Activated T-cell treated with anti-CD3 and anti-CD28 coated beads, Interleukin-2, amount 50 U/mL, for 72 hours (primary cell): Measurements from ENCODE around the gene ING2. TPM values are rescaled to one million over a fixed set of nuclear protein-coding genes. Genes with fewer than 3 reads are reported as not detected.

Experiments
- ATAC-seq, 2 donors: fragments of 150-1000 bp; cut with Tn5 transposase; replicated peaks in 1 of 2; 2 replicates each; pipeline ENCODE4 v1.10.0; 2021; ENCODE audit warnings: moderate library complexity in 2 of 2, mild to moderate bottlenecking in 1 of 2
- DNase-seq, 2 donors: peaks; one replicate each; pipeline ENCODE4 v3.0.0; 2021 to 2022; ENCODE audit warnings: mixed read lengths in 1 of 2
- H3K27ac Mint-ChIP-seq: one replicate; pipeline ENCODE4 v1.8.0; 2022; ENCODE audit warnings: mild to moderate bottlenecking, moderate library complexity, mixed read lengths
- H3K27me3 Mint-ChIP-seq: one replicate; pipeline ENCODE4 v1.8.0; 2022; ENCODE audit warnings: low read depth, mixed read lengths
- H3K36me3 Mint-ChIP-seq, 2 donors: one replicate each; pipeline ENCODE4 v1.8.0; 2022; ENCODE audit warnings: mixed read lengths in 2 of 2, mild to moderate bottlenecking in 1 of 2; ENCODE audit not compliant: insufficient read depth in 2 of 2
- H3K4me1 Mint-ChIP-seq: one replicate; pipeline ENCODE4 v1.8.0; 2022; ENCODE audit warnings: low read depth, mixed read lengths
- H3K4me3 Mint-ChIP-seq, 2 donors: one replicate each; pipeline ENCODE4 v1.8.0; 2022; ENCODE audit warnings: mild to moderate bottlenecking in 2 of 2, mixed read lengths in 2 of 2, moderate library complexity in 2 of 2
- H3K9me3 Mint-ChIP-seq, 2 donors: one replicate each; pipeline ENCODE4 v1.8.0; 2022; ENCODE audit warnings: mixed read lengths in 2 of 2
- total RNA-seq, 2 donors: library from RNA; stranded (reverse); gene quantifications; one replicate each; pipeline ENCODE4 v1.2.3, GENCODE V29; 2022

The ING2 gene
- total RNA-seq, 2 donors from 2014 or later = 19.4 to 21.4 TPM

- H3K27me3 Mint-ChIP-seq = no peaks in the 10 kb centered on the region
- H3K4me1 Mint-ChIP-seq = no peaks in the 10 kb centered on the region
- no peaks in the 10 kb centered on the region for H3K36me3 Mint-ChIP-seq
- H3K27ac Mint-ChIP-seq = no peak overlapping the region
- ATAC-seq (no peak), DNase-seq (no peak)
- no peak overlapping the region for H3K4me3 Mint-ChIP-seq
- peaks cover 0 to under 1% of the 10 kb centered on the region in 2 donors for H3K9me3 Mint-ChIP-seq
Observed at GRCh38 chr4:183558873-183559272, 54.0 kb downstream of the ING2 start.

GRCh38 chr4:183561905-183562304 lies 57.0 kb downstream of the ING2 start:
- Mint-ChIP-seq H3K4me1 (peaks cover 5% of the 10 kb centered on the region), H3K9me3 (no peaks in the 10 kb centered on the region), H3K27me3 (peaks cover 10% of the 10 kb centered on the region), H3K4me3 (no peak overlapping the region), H3K36me3 (no peaks in the 10 kb centered on the region), H3K27ac (no peak overlapping the region)
- no peak for ATAC-seq
- no peak for DNase-seq

Other genes with a start within 250 kb of the ING2 start
- not detected for gene CLDN22, start 184.8 kb upstream of the ING2 start, total RNA-seq
- gene CLDN24, start 182.6 kb upstream of the ING2 start, total RNA-seq = not detected
- 10 to 100 TPM; 29.7 to 48.0 TPM for gene CDKN2AIP, start 60.4 kb upstream of the ING2 start, total RNA-seq
- 10 to 100 TPM; 16.0 to 17.1 TPM for gene RWDD4, start 154.1 kb downstream of the ING2 start, total RNA-seq
- 10 to 100 TPM; 33.2 to 36.8 TPM for gene TRAPPC11, start 154.2 kb downstream of the ING2 start, total RNA-seq